GOT3 (cell line): ENCODE measurements around the gene SLC25A34.

ENCODE experiments used
- DNase-seq: peaks from one replicate; lab custom pipeline; 2025; ENCODE audit warnings: mixed read lengths; lab: John Stamatoyannopoulos, UW

Gene SLC25A34

GRCh38 chr1:15733218-15733725 lies 2.8 kb upstream of the SLC25A34 start:
- no peak for DNase-seq

GRCh38 chr1:15733726-15734226 lies 2.3 kb upstream of the SLC25A34 start:
- DNase-seq, result no peak

GRCh38 chr1:15734296-15734695 lies 1.8 kb upstream of the SLC25A34 start:
- DNase-seq, result no peak

- DNase-seq, result no peak
Observed at GRCh38 chr1:15734901-15735300, 1.2 kb upstream of the SLC25A34 start.

- DNase-seq, result no peak
Observed at GRCh38 chr1:15735304-15736037, 587 bp upstream of the SLC25A34 start.

GRCh38 chr1:15736892-15737261 lies 819 bp downstream of the SLC25A34 start:
- no peak for DNase-seq

- no peak for DNase-seq
Observed at GRCh38 chr1:15737324-15738319, 1.6 kb downstream of the SLC25A34 start.

- DNase-seq, result no peak
Observed at GRCh38 chr1:15738416-15739113, 2.5 kb downstream of the SLC25A34 start.

- no peak for DNase-seq
Observed at GRCh38 chr1:15739259-15739658, 3.2 kb downstream of the SLC25A34 start.

GRCh38 chr1:15739745-15740144 lies 3.7 kb downstream of the SLC25A34 start:
- DNase-seq, result no peak

GRCh38 chr1:15740924-15741850 lies 5.1 kb downstream of the SLC25A34 start:
- peak; percentile 20 for DNase-seq

GRCh38 chr1:15742339-15742801 lies 6.3 kb downstream of the SLC25A34 start, which contains the start of gene TMEM82:
TMEM82 (plus strand) TSS chr1:15742499; CDS start chr1:15742560, 61 bp downstream.
- no peak for DNase-seq

GRCh38 chr1:15744122-15744679 lies 8.1 kb downstream of the SLC25A34 start:
- no peak for DNase-seq

- no peak for DNase-seq
Observed at GRCh38 chr1:15747378-15747777, 11.3 kb downstream of the SLC25A34 start.

- DNase-seq, result no peak
Observed at GRCh38 chr1:15748264-15748663, 12.2 kb downstream of the SLC25A34 start.

- DNase-seq, result no peak
Observed at GRCh38 chr1:15748690-15749398, 12.8 kb downstream of the SLC25A34 start.

GRCh38 chr1:15749399-15750291 lies 13.6 kb downstream of the SLC25A34 start:
- no peak for DNase-seq

- DNase-seq, result no peak
Observed at GRCh38 chr1:15750924-15751323, 14.9 kb downstream of the SLC25A34 start.

GRCh38 chr1:15751717-15752116 lies 15.7 kb downstream of the SLC25A34 start:
- no peak for DNase-seq
